Sigmoid colon (tissue), 7 donors: ENCODE results near the gene UBASH3B. TPM values are rescaled to one million over a fixed set of nuclear protein-coding genes. Genes with fewer than 3 reads are reported as not detected.
A peak's percentile ranks its signal among the peaks of the same experiment; 100 is the strongest.
"Not testable (repeated sequence)": the region's sequence is repeated elsewhere in the genome, so short reads cannot be mapped to it uniquely, and the experiment has no call there.

Experiments
- DNase-seq: peaks from one replicate; pipeline ENCODE4 v3.0.0-alpha.2; 2019
- H3K27ac ChIP-seq, 4 donors: fragments of 200-600 bp; sonication (generic); one replicate each; pipeline ENCODE4 v1.5.1; 2016 to 2019; ENCODE audit warnings: mild to moderate bottlenecking in 1 of 4
- H3K27me3 ChIP-seq, 3 donors: fragments of 200-600 bp; sonication (generic); one replicate each; pipeline ENCODE4 v1.5.1; 2019; ENCODE audit warnings: mild to moderate bottlenecking in 1 of 3
- H3K36me3 ChIP-seq, 4 donors: fragments of 200-600 bp; sonication (generic); one replicate each; pipeline ENCODE4 v1.5.1; 2016 to 2019
- H3K4me1 ChIP-seq, 4 donors: fragments of 200-600 bp; sonication (generic); one replicate each; pipeline ENCODE4 v1.5.1; 2017 to 2019
- H3K4me3 ChIP-seq, 4 donors: fragments of 200-600 bp; sonication (generic); one replicate each; pipeline ENCODE4 v1.5.1; 2017 to 2019; ENCODE audit warnings: mild to moderate bottlenecking in 2 of 4, moderate library complexity in 1 of 4
- H3K9me3 ChIP-seq, 4 donors: fragments of 200-600 bp in 3 of 4; sonication (generic) in 3 of 4; one replicate each; pipeline versions ENCODE4 v1.5.1 to v1.6.1; 2013 to 2019
- CTCF ChIP-seq, 4 experiments: fragments of 450-650 bp in 3 of 4; fragments of 200-600 bp in 1 of 4; IDR thresholded peaks; one replicate each; pipeline ENCODE4 v1.5.1; 2016 to 2019; ENCODE audit warnings: antibody characterized with exemption in 4 of 4, mild to moderate bottlenecking in 3 of 4, moderate library complexity in 2 of 4
- EP300 ChIP-seq, 4 donors: sonication (generic); formaldehyde crosslinking; IDR thresholded peaks; one replicate each; pipeline ENCODE4 v1.6.1; 2017; ENCODE audit warnings: antibody characterized with exemption in 4 of 4
- POLR2A ChIP-seq, 2 donors: fragments of 450-650 bp; IDR thresholded peaks; one replicate each; pipeline ENCODE4 v1.6.1; 2016; ENCODE audit warnings: antibody characterized with exemption in 2 of 2, mild to moderate bottlenecking in 2 of 2, moderate library complexity in 2 of 2
- POLR2AphosphoS5 ChIP-seq, 4 donors: sonication (generic); formaldehyde crosslinking; IDR thresholded peaks; one replicate each; pipeline ENCODE4 v1.6.1; 2017; ENCODE audit warnings: antibody characterized with exemption in 4 of 4
- WGBS, 2 donors: extraction: QIAGEN DNeasy Blood & Tissue Kit; methylation state at CpG; one replicate each; pipeline ENCODE4 v1.1.7; 2013; 5-methylcytosine and 5-hydroxymethylcytosine counted together
- intact Hi-C: fragments of 100-400 bp; cut with DNase I; formaldehyde crosslinking; loops from one replicate; pipeline ENCODE4 v1.15.1; 2023
- polyA plus RNA-seq, 3 donors: library from polyadenylated mRNA; stranded (reverse); fragments of 200-250 nt; gene quantifications; one replicate each; pipeline ENCODE4 v1.2.3, GENCODE V29; 2013
- small RNA-seq, 3 donors: library from RNA; depleted of rRNA; stranded (forward); fragments of <200 nt; gene quantifications; one replicate each; pipeline ENCODE3, GENCODE V24; 2016
- total RNA-seq, 4 donors: library from RNA; depleted of rRNA; stranded (reverse); fragments of >200 nt; gene quantifications; one replicate each; pipeline ENCODE4 v1.1.0, GENCODE V29; 2016
- donor health status: healthy with polysubstance abuse.
- donor health status: Bipolar disorder and iron deficiency.
- donor health status: healthy.

Gene UBASH3B
- total and polyA plus RNA-seq, 7 donors: 1.4 to 12.9 (median 2.1) TPM

GRCh38 chr11:122853261-122853660 is 197.7 kb downstream of the UBASH3B start:
- 92 to 94% methylated on average over 11 of the region's 11 CpGs for WGBS, 2 donors
- Histone ChIP-seq H3K36me3 (no peaks in the 10 kb centered on the region), H3K27ac (no peak overlapping the region), H3K4me3 (no peak overlapping the region), H3K4me1 (no peaks in the 10 kb centered on the region), H3K27me3 (peaks cover 0 to 9% (median 0%) of the 10 kb centered on the region in 3 donors), H3K9me3 (no peaks in the 10 kb centered on the region)
- intact Hi-C loops: loop anchor here (5.0 kb wide), 3 partner anchors 56 to 271 kb away; no protein-coding TSS in a partner anchor
- DNase-seq: no peak
- no peak for TF ChIP-seq CTCF (IDR thresholded peaks at IDR 0.05)
- no peak for TF ChIP-seq POLR2A (IDR thresholded peaks at IDR 0.05)
- no peak for TF ChIP-seq EP300 (IDR thresholded peaks at IDR 0.05)
- TF ChIP-seq POLR2AphosphoS5 (IDR thresholded peaks at IDR 0.05): no peak

GRCh38 chr11:122853971-122854446 is 198.5 kb downstream of the UBASH3B start:
- Histone ChIP-seq H3K4me1 (no peaks in the 10 kb centered on the region), H3K27me3 (peaks cover 0 to 9% (median 0%) of the 10 kb centered on the region in 3 donors), H3K27ac (no peak overlapping the region), H3K36me3 (no peaks in the 10 kb centered on the region), H3K9me3 (no peaks in the 10 kb centered on the region), H3K4me3 (no peak overlapping the region)
- intact Hi-C loops: loop anchor here (5.0 kb wide), 3 partner anchors 57 to 272 kb away; no protein-coding TSS in a partner anchor
- no peak for DNase-seq
- WGBS, 2 donors: 32 to 38% methylated on average over 3 of the region's 3 CpGs
- TF ChIP-seq POLR2AphosphoS5 (IDR thresholded peaks at IDR 0.05) (no peak), CTCF (IDR thresholded peaks at IDR 0.05) (peak; percentile 3 to 59 (median 45)), POLR2A (IDR thresholded peaks at IDR 0.05) (no peak), EP300 (IDR thresholded peaks at IDR 0.05) (no peak)

- Histone ChIP-seq H3K27ac (no peak overlapping the region), H3K4me1 (no peaks in the 10 kb centered on the region), H3K9me3 (no peaks in the 10 kb centered on the region), H3K4me3 (no peak overlapping the region), H3K27me3 (no peaks in the 10 kb centered on the region), H3K36me3 (no peaks in the 10 kb centered on the region)
- no peak for DNase-seq
- intact Hi-C loops: loop anchor here (5.0 kb wide), 1 partner anchor 191 kb away; no protein-coding TSS in a partner anchor
- 41 to 79% methylated on average over 3 of the region's 3 CpGs for WGBS, 2 donors
- no peak for TF ChIP-seq POLR2AphosphoS5 (IDR thresholded peaks at IDR 0.05)
Observed at GRCh38 chr11:122861631-122862030, 206.1 kb downstream of the UBASH3B start.

- no peaks in the 10 kb centered on the region for H3K4me1 ChIP-seq
- no peak overlapping the region for H3K27ac ChIP-seq
- no peaks in the 10 kb centered on the region for H3K27me3 ChIP-seq
- no peak for TF ChIP-seq POLR2A (IDR thresholded peaks at IDR 0.05)
- no peak for TF ChIP-seq POLR2AphosphoS5 (IDR thresholded peaks at IDR 0.05)
- H3K9me3 ChIP-seq: no peaks in the 10 kb centered on the region
- no peak overlapping the region for H3K4me3 ChIP-seq
- no peaks in the 10 kb centered on the region for H3K36me3 ChIP-seq
- 90 to 95% methylated on average over 1 of the region's 1 CpG for WGBS, 2 donors
- intact Hi-C loops: loop anchor here (5.0 kb wide), 1 partner anchor 190 kb away; no protein-coding TSS in a partner anchor
- no peak for DNase-seq
Observed at GRCh38 chr11:122862091-122862490, 206.6 kb downstream of the UBASH3B start.

GRCh38 chr11:122863154-122863553 is 207.6 kb downstream of the UBASH3B start:
- H3K9me3 ChIP-seq, H3K4me3 ChIP-seq, H3K27ac ChIP-seq, H3K4me1 ChIP-seq, DNase-seq, H3K36me3 ChIP-seq, H3K27me3 ChIP-seq: not testable (repeated sequence)
- intact Hi-C loops: loop anchor here (1.0 to 5.0 kb wide), 2 partner anchors 160 to 189 kb away; no protein-coding TSS in a partner anchor
- 78 to 87% methylated on average over 1 of the region's 1 CpG for WGBS, 2 donors

- H3K9me3 ChIP-seq: no peaks in the 10 kb centered on the region
- intact Hi-C loops: loop anchor here (1.0 to 5.0 kb wide), 2 partner anchors 159 to 188 kb away; no protein-coding TSS in a partner anchor
- H3K27ac ChIP-seq: no peak overlapping the region
- no peaks in the 10 kb centered on the region for H3K36me3 ChIP-seq
- DNase-seq: no peak
- H3K4me1 ChIP-seq: no peaks in the 10 kb centered on the region
- H3K4me3 ChIP-seq: no peak overlapping the region
- 22 to 36% methylated on average over 7 of the region's 7 CpGs for WGBS, 2 donors
- H3K27me3 ChIP-seq: no peaks in the 10 kb centered on the region
- peak; percentile 43 to 65 (median 48) for TF ChIP-seq CTCF (IDR thresholded peaks at IDR 0.05)
- TF ChIP-seq POLR2A (IDR thresholded peaks at IDR 0.05): no peak
Observed at GRCh38 chr11:122863704-122864326, 208.3 kb downstream of the UBASH3B start.

Small RNAs within 50 kb of the gene (small RNA-seq; reads per million reads assigned to genes)
- gene RF01210: 0 reads per million in 3 donors

Other genes with a start within 250 kb of the UBASH3B start
- gene CRTAM, start 182.8 kb downstream of the UBASH3B start, total RNA-seq: under 1 TPM in 1 of 4 donors, not detected in 3; 0.41 TPM
- gene CRTAM, start 182.8 kb downstream of the UBASH3B start, polyA plus RNA-seq: 1 to 10 TPM in 1 of 3 donors, not detected in 2; 1.5 TPM
- 1 to 10 TPM; 5.8 to 8.9 (median 6.3) TPM for gene JHY, start 227.0 kb downstream of the UBASH3B start, total RNA-seq
- 1 to 10 TPM in 2 of 3 donors, under 1 TPM in 1; 0.46 to 1.5 (median 1.2) TPM for gene JHY, start 227.0 kb downstream of the UBASH3B start, polyA plus RNA-seq